Thymus (tissue), 11 donors: ENCODE results near the gene KIF11. TPM values are rescaled to one million over a fixed set of nuclear protein-coding genes. Genes with fewer than 3 reads are reported as not detected.

Source experiments
- DNase-seq, 9 donors: peaks; one replicate each; pipeline ENCODE4 v3.0.0-alpha.2; 2013; ENCODE audit warnings: low spot score in 9 of 9, low read depth in 6 of 9, missing footprints in 1 of 9
- H3K27ac ChIP-seq, 2 donors: one replicate each; pipeline ENCODE4 v1.5.1; 2013; ENCODE audit warnings: control low read depth in 1 of 2, low read depth in 1 of 2, low read length in 1 of 2, mild to moderate bottlenecking in 1 of 2, moderate library complexity in 1 of 2
- H3K27me3 ChIP-seq, 2 donors: one replicate each; pipeline ENCODE4 v1.5.1; 2013; ENCODE audit warnings: low read length in 1 of 2; ENCODE audit not compliant: control insufficient read depth in 2 of 2, insufficient read depth in 1 of 2
- H3K36me3 ChIP-seq, 2 donors: one replicate each; pipeline ENCODE4 v1.5.1; 2013; ENCODE audit warnings: low read length in 1 of 2, mild to moderate bottlenecking in 1 of 2, moderate library complexity in 1 of 2; ENCODE audit not compliant: control insufficient read depth in 2 of 2, insufficient read depth in 2 of 2
- H3K4me1 ChIP-seq, 2 donors: one replicate each; pipeline ENCODE4 v1.5.1; 2013; ENCODE audit warnings: low read length in 2 of 2; ENCODE audit not compliant: control insufficient read depth in 2 of 2, insufficient read depth in 2 of 2
- H3K4me3 ChIP-seq, 2 donors: one replicate each; pipeline ENCODE4 v1.5.1; 2013; ENCODE audit warnings: low read length in 2 of 2, control low read depth in 1 of 2, mild to moderate bottlenecking in 1 of 2
- H3K9me3 ChIP-seq, 2 donors: one replicate each; pipeline ENCODE4 v1.5.1; 2013; ENCODE audit warnings: low read length in 1 of 2, mild to moderate bottlenecking in 1 of 2; ENCODE audit not compliant: control insufficient read depth in 2 of 2, insufficient read depth in 1 of 2
- WGBS: extraction: QIAGEN DNeasy Blood & Tissue Kit; methylation state at CpG from one replicate; pipeline ENCODE4 v1.1.7; 2013; 5-methylcytosine and 5-hydroxymethylcytosine counted together
- polyA plus RNA-seq: library from polyadenylated mRNA; stranded (reverse); fragments of 200-250 nt; gene quantifications from one replicate; pipeline ENCODE4 v1.2.3, GENCODE V29; 2013
- total RNA-seq: library from RNA; stranded (reverse); fragments of 120-200 nt; gene quantifications from one replicate; pipeline ENCODE4 v1.2.4, GENCODE V29; 2013
- donor health status: healthy.

KIF11 gene
- total and polyA plus RNA-seq, 2 donors, result 4.6 to 39.9 TPM

DNA sequence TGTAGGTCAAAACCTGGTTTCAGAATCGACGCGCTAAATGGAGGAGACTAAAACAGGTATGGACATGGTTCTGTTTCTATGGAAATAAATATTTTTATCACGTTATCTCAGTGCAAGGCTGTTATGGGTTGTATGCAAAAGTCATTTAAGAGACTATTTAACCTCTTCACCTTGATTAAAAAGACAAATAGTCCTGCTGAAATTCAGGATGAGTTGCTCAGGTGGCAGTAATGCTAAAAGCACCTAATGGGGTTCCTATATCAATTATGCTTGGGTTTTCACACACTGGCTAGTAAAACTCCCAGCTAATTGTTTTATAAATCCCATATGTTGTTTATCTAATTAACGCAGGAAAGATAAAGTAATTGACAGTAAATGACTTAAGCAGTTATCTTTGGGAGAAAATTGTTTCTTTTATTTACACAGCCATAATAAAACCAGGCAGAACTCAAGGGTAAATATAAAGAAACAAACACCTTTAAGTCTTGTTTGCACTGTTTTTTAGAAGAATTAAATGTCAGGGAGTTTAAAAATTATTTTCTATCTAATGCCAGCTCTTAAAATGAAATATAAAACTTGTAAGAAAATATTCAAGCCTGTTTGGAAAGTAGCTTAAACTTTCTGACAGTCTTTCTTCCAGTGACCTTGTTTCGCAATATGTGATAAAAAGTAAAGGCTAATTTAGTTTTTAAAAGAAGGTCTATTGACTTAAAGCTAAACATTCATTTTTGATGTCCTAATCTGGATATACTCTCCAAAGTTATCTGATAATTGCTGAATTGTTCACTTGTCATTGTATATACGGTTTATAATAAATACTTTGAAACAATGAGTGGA, 100.0 kb downstream of the KIF11 start:
- no peaks in the 10 kb centered on the region for H3K9me3 ChIP-seq
- H3K27ac ChIP-seq, result no peak overlapping the region
- WGBS, result 48% methylated on average over 7 of the region's 7 CpGs
- peaks cover 51 to 83% of the 10 kb centered on the region in 2 donors for H3K27me3 ChIP-seq
- no peak for DNase-seq
- H3K36me3 ChIP-seq, result no peaks in the 10 kb centered on the region
- peaks cover 8 to 24% of the 10 kb centered on the region in 2 donors for H3K4me1 ChIP-seq
- H3K4me3 ChIP-seq, result no peak overlapping the region

DNA sequence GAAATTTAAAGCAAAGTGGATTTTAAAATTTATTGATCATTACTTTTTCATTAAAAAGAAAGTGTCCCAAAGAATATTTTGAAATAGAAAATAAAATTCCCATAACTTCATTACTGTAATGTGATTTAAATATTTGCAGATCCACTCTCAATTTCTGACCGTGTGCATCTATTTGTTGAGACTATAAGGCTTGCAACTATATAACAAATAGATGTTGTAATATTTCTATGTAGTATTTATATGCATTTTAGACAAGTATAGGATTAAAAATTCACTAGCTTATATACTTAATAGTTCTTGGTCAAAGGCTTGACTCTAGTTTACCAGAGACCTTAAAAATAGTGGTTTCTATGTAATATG, 100.6 kb downstream of the KIF11 start:
- WGBS, result 88% methylated on average over 1 of the region's 1 CpG
- Histone ChIP-seq H3K27ac (no peak overlapping the region), H3K4me1 (peaks cover 8 to 24% of the 10 kb centered on the region in 2 donors), H3K9me3 (no peaks in the 10 kb centered on the region), H3K4me3 (no peak overlapping the region), H3K36me3 (no peaks in the 10 kb centered on the region), H3K27me3 (peaks cover 47 to 77% of the 10 kb centered on the region in 2 donors)
- DNase-seq, result no peak

DNA sequence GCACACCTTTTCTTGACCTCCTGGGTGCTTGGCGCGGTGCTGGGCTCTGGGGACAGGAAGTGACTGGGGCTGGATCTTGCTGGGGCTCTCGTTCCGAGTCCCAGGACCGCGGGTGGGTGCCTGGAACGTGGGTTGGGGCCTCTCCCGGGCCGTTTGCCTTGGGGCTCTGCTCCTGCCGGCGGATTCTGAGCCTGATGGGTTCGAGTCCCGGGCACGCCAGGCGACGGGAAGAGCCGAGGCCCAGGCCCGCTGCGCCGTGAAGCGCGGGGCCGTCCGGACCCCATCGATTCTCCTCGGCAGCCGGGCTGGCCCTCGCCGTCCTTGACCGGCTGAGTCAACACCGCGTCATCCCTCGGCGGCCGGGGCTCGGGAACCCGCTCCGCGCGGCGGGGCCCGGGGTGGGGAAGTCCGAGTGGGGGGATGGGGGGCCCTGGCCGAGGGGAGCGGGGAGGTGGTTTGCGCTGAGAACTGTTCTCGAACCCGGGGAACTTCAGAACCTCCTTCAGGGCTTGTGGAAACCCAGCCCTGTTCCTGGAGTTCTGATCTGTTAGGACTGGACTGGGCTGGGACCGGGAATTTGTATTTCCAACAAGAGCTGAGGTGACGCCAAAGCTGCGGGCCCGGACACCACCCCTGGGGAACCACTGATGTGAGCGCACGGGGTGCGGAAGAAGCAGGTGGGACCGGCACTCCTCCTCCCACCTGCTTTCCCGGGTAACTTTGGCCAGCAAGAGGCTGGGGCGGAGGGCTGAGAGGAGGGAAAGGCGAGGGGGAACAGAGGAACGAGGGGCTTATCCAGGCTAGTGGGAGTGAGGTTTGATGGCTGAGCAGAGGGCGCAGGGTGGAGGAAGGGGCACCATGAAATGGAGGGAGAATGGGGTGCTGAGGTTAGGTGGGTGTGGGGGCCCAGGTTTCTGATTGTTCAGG, 103.0 kb downstream of the KIF11 start:
- no peak for DNase-seq
- Histone ChIP-seq H3K27me3 (peaks cover 23 to 67% of the 10 kb centered on the region in 2 donors), H3K4me1 (peaks cover 6 to 14% of the 10 kb centered on the region in 2 donors), H3K36me3 (no peaks in the 10 kb centered on the region), H3K9me3 (no peaks in the 10 kb centered on the region), H3K4me3 (no peak overlapping the region), H3K27ac (no peak overlapping the region)
- WGBS, result 92% methylated on average over 61 of the region's 61 CpGs

DNA sequence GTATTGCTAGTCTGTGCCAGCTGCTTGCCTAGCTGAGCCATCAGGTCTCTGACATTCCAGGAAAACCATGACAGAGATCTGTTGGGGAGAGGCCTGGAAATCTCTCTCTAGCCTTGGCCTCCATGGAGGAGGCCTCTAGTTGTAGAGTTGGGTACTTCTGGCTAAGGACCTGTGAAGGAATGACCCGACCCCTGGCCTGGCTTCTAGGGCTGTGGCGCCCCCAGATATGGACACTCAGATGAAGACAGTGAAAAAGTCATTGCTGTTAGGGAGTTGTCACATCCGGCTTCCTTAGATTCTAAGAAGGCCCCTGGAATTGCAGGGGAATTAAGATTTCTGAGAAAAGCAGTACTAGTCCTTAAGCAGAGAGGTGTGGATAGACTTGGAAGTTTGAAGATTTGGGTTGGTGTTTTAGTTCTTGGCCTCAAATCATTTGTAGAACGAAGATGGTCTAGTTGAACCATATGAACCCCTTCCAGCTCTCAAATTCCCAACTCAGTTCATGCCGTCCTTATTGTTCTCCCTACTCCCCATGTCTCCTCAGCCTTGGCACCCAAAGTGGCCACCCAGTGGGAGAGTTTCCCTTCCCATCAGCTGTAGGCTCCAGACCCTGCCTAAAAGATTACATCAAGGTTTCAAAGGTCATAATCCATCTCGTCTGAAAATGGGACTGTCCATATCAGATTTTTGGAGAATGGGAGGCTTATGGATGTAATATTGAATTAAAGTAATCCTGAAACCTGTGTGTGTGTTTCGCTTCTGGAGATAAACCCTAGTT, 103.9 kb downstream of the KIF11 start:
- H3K36me3 ChIP-seq, result no peaks in the 10 kb centered on the region
- no peak overlapping the region for H3K27ac ChIP-seq
- DNase-seq, result no peak
- WGBS, result 94% methylated on average over 7 of the region's 7 CpGs
- H3K4me3 ChIP-seq, result no peak overlapping the region
- H3K4me1 ChIP-seq, result peaks cover 3 to 7% of the 10 kb centered on the region in 2 donors
- no peaks in the 10 kb centered on the region for H3K9me3 ChIP-seq
- H3K27me3 ChIP-seq, result peaks cover 15 to 59% of the 10 kb centered on the region in 2 donors

DNA sequence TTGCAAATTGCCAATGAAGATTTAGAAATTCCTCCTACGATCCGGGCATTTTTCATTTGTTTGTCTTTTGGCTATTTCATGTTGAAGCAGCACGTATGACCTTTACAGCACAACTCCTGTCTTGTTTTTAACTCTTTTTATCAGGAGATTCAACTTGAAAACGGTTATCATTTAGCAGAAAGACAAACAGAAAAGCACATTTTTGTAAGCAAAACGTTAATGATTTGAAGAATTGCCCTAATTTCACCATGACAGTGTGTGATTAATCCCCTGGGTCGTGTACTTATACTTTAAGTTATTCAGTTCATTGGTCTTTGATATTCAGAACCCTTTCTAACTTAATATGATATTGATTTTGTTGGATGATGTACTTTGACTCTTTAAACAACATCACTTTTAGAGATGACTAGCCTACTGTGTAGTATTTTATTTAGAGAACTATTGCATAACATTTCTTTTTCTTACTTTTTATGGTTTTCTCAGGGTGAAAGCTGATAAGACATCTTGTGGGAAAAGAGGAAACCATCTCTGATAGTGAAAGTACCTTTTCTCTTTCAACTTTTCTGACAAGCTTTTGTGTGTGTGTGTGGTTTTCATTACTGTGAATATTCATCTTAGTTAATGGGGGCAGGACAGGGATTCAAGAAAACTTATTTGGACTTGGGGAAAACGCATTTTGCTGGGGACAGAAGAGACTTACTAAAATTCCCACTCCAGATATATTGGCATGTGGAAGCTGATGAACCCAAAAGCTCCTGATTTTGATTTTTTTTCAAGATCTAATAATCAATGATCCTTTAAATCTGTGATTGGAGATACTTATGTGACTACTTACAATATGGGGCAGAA, 105.0 kb downstream of the KIF11 start:
- WGBS, result 61% methylated on average over 7 of the region's 7 CpGs

DNA sequence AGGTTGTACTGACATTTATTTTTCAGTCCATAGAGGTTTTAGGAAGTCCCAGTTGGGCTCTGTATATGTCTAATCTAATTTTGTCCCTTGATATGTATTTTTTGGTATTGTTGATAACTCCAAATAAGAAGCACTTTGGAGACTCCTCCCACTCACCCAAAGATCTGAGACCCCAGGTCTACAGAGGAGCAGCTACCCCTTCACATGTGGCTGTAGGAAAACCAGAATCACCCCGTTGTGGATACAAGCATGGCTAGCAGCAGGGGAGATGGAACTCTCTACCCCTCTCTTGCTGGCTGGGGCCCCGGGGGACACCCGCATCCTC, 106.2 kb downstream of the KIF11 start:
- no peaks in the 10 kb centered on the region for H3K36me3 ChIP-seq
- peaks cover 7 to 38% of the 10 kb centered on the region in 2 donors for H3K27me3 ChIP-seq
- peak overlapping the region; percentile 53 to 67 for H3K4me3 ChIP-seq
- no peak for DNase-seq
- no peak overlapping the region for H3K27ac ChIP-seq
- no peaks in the 10 kb centered on the region for H3K9me3 ChIP-seq
- under 1% methylated on average over 3 of the region's 3 CpGs for WGBS
- H3K4me1 ChIP-seq, result peaks cover 3 to 9% of the 10 kb centered on the region in 2 donors

More for the DNA sequence above, 105.0 kb downstream of the KIF11 start:
- H3K9me3 ChIP-seq, result no peaks in the 10 kb centered on the region
- no peak overlapping the region for H3K27ac ChIP-seq
- peaks cover 7 to 48% of the 10 kb centered on the region in 2 donors for H3K27me3 ChIP-seq
- peak in 1 of 9 donors; percentile 38 for DNase-seq
- H3K4me3 ChIP-seq, result no peak overlapping the region
- H3K36me3 ChIP-seq, result no peaks in the 10 kb centered on the region
- peaks cover 3 to 9% of the 10 kb centered on the region in 2 donors for H3K4me1 ChIP-seq

DNA sequence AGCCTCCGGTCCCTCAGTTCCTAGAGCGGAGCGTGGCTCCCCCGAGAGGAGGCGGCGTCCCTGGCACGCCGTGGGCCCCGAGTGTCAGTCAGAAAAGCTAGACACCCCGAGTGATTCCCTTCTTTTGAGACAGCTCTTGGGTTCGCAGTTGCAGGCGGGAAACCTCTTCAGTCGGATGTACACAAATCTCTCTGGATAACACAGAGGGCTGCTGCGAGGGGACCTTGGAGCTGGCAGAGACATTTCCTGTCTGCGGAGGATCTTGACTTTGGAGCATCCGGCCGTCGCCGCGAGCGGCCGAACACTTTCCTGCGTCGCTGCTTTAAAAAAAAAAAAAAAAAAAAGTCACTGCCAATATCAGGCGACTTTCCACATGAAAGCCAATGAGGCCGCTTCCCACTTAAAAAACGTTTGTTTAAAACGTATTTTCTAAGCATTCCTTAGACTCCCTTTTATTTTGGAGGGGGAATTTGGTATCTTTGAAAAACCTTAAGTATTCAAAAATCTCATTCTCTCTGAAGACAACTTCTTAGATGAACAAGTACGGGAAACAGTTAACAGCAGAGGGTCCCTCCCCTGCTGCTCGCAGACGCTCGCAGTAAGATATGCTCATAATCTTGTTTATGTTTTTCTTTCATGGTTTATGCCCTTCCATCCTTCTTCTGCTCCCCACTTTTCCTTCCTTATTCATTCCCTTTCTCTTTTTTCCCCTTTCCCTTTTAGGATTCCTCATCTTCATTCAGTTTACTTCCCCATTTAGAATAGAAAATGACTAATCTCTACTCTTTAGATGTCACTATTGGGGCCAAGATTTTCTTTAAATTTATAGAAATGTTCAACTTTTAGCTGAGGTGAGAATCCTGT, 106.8 kb downstream of the KIF11 start:
- WGBS, result under 1% methylated on average over 32 of the region's 32 CpGs
- Histone ChIP-seq H3K9me3 (no peaks in the 10 kb centered on the region), H3K4me1 (peaks cover 3 to 9% of the 10 kb centered on the region in 2 donors), H3K36me3 (no peaks in the 10 kb centered on the region), H3K27ac (no peak overlapping the region), H3K27me3 (peaks cover 5 to 32% of the 10 kb centered on the region in 2 donors), H3K4me3 (peak overlapping the region; percentile 53 to 67)
- DNase-seq, result peak in 6 of 9 donors; percentile 29 to 71 (median 39)
